ENCODE measurements around the gene SMIM13. TPM values are rescaled to one million over a fixed set of nuclear protein-coding genes. Genes with fewer than 3 reads are reported as not detected.

The SMIM13 gene
- 4.1 and 7.7 TPM in 2 replicates for total RNA-seq (ENCODE audit: low replicate concordance)

GRCh38 chr6:11093626-11094410 lies at the start of gene SMIM13:
TSS of gene SMIM13 (plus strand) at chr6:11093834. CDS start at chr6:11094314, 480 bp downstream.

GRCh38 chr6:11043961-11044711 lies 49.5 kb upstream of the SMIM13 start, which contains the start of gene ELOVL2:
TSS of gene ELOVL2 (minus strand) at chr6:11044305. CDS start at chr6:11044230, 75 bp downstream.

GRCh38 chr6:11110921-11111768 lies 17.5 kb downstream of the SMIM13 start, which contains the start of gene ERVFRD-1:
TSS of gene ERVFRD-1 (minus strand) at chr6:11111725. CDS start at chr6:11105310, 6,415 bp downstream.

Other genes with a start within 250 kb of the SMIM13 start
- gene GCM2, start 211.8 kb upstream of the SMIM13 start, total RNA-seq (ENCODE audit: low replicate concordance) = not detected in 2 replicates
- 0.08 TPM in 1 of 2 replicates, not detected in the other for gene SYCP2L, start 206.8 kb upstream of the SMIM13 start, total RNA-seq (ENCODE audit: low replicate concordance)
- 0.12 TPM in 1 of 2 replicates, not detected in the other for gene ELOVL2, start 49.5 kb upstream of the SMIM13 start, total RNA-seq (ENCODE audit: low replicate concordance)
- not detected in 2 replicates for gene ERVFRD-1, start 17.9 kb downstream of the SMIM13 start, total RNA-seq (ENCODE audit: low replicate concordance)
- 2.6 and 17.1 TPM in 2 replicates for gene NEDD9, start 138.8 kb downstream of the SMIM13 start, total RNA-seq (ENCODE audit: low replicate concordance)